SH-SY5Y (cell line): ENCODE data around the gene MGAT3.

Source experiments
- GATA2 ChIP-seq: IDR thresholded peaks from 2 replicates; pipeline ENCODE4 v1.6.1; 2011; ENCODE audit warnings: mild to moderate bottlenecking, low read depth, low read length
- GATA3 ChIP-seq: IDR thresholded peaks from 2 replicates; pipeline ENCODE4 v1.6.1; 2011; ENCODE audit warnings: low read depth, mild to moderate bottlenecking, low read length, moderate library complexity

- no peak for TF ChIP-seq GATA2
- TF ChIP-seq GATA3, result no peak
Measured at GRCh38 chr22:39435616-39436015, 21.2 kb upstream of the MGAT3 start.
